Stimulated activated CD4-positive, alpha-beta T cell treated with anti-CD3 and anti-CD28 coated beads, Interleukin-15, amount 100 ng/mL, for 1 hour (primary cell): ENCODE measurements around the gene TBC1D22B.
"Not testable (repeated sequence)": the region's sequence is repeated elsewhere in the genome, so short reads cannot be mapped to it uniquely, and the experiment has no call there.

ENCODE experiments used
- DNase-seq, 2 donors: peaks; one replicate each; pipeline ENCODE4 v3.0.0-alpha.2; 2020; ENCODE audit warnings: low read depth in 1 of 2, low spot score in 1 of 2

Gene TBC1D22B

GRCh38 chr6:37265001-37265400 is 7.4 kb downstream of the TBC1D22B start:
- DNase-seq: no peak

GRCh38 chr6:37265860-37266259 is 8.3 kb downstream of the TBC1D22B start:
- no peak for DNase-seq

DNA sequence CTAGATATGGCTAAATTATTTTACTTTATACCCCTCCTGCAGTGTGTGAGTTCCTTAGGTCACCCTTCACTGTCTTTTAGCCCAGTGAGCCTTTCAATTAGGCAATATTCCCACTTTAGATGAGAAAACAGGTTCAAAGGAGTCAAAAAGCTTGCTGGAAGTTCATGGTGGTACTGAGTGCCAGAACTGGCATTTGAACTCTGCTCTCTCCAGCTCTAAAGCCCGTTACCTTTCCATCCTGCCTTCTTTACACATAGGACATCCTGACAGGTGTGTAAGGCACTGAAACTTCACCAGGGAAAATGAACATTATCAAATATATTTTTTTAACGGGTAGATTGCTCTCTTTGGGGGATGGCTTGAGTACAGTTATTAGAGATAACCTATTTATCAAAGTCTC is 11.5 kb downstream of the TBC1D22B start:
- DNase-seq: no peak

- no peak for DNase-seq
These were observed 15.4 kb downstream of the TBC1D22B start for GRCh38 chr6:37272834-37273566.

DNA sequence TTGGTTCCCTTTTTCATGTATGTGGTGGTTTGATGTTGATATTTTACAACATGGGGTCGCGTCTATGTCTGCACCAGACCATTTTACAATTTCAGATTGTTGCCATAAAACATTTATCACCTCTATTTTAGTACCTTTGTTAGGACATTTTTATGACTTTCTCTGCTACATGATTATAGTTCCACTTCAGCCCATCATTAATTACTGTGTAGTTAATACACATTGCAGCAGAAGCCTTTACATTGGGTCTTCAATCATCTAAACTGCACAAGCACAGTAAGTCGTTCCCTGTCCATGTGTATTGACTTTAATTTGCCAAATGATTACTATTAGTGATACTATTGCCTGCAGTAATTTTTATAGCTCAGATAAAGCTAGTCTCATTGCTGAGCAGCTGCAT is 16.1 kb downstream of the TBC1D22B start:
- DNase-seq: no peak

- no peak for DNase-seq
These were observed 17.8 kb downstream of the TBC1D22B start for GRCh38 chr6:37275350-37275749.

GRCh38 chr6:37277001-37277409 is 19.4 kb downstream of the TBC1D22B start:
- DNase-seq: no peak

DNA sequence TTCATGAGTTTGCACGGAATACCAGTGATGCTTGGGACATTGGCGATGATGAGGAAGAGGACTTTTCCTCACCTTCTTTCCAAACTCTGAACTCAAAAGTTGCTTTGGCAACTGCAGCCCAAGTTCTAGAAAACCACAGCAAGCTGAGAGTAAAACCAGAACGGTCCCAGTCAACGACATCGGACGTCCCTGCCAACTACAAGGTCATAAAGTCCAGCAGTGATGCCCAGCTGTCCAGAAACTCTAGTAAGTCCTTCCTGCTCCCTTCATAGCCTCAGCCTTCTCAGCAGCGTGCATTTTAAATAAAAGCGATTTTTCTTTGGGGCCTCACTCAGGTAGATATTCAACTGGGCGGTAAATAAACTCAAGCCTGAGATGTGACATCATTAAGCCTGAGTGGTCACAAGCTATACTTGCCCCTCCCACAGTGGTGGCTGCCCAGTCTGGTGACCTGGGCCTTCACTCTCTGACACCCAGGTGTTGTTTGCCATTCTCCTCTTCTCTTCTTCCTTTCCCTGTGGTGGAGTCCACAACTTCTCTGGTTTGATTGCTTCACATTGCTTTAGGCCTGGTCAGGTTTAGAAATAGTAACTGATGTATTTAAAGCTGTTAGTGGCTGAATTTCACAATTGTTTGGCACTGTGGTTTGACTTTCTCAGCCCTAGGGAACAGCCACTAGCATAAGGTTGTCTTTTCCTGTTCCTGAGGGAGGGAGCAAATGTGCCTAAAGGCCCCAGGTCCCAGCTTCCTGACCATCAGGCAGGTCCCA is 22.0 kb downstream of the TBC1D22B start:
- no peak for DNase-seq

- no peak for DNase-seq
These were observed 22.8 kb downstream of the TBC1D22B start for GRCh38 chr6:37280162-37280887.

- DNase-seq: no peak
These were observed 24.8 kb downstream of the TBC1D22B start for GRCh38 chr6:37282371-37282770.

- DNase-seq: no peak
These were observed 25.7 kb downstream of the TBC1D22B start for GRCh38 chr6:37283268-37283667.

- DNase-seq: no peak
These were observed 26.1 kb downstream of the TBC1D22B start for GRCh38 chr6:37283671-37284151.

DNA sequence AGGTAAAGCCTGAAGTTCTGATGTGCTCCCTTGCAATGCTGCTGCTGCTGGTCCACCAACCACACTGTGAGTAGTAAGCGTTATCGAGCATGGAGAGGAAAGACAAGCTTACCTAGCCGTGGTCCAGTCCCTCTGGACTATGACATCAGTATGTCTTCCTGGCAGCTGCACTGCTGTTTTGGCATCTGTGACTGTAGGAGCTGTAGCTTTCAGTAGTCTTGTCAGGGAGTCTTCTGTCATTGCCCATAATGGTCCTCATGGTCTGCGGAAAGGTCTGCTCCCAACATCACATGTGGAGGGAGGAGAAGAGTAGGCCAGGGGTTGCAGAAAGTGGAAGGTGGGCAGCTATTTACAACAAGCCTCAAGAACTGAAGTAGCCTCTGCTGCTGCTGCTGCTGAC is 27.2 kb downstream of the TBC1D22B start:
- DNase-seq: no peak

DNA sequence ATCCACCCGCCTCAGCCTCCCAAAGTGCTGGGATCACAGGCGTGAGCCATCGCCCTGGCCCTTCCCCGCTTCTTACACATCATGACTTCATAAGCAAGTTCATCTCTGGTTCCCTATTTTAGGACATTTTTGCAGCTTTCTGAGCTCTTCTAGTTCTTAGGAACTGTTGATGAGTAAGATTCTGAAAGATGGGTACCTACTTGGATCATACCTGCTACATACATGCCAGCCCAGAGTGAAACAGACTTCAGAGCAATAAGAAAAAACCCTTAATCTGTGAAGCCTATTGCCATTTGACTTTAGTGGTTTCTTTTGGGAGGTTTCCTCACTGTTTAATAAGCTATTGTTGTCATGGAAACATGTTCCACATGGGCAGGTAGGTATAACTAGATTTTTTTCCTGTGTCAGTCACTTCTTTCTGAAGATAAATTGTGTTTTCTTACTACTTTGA is 28.3 kb downstream of the TBC1D22B start:
- no peak for DNase-seq

DNA sequence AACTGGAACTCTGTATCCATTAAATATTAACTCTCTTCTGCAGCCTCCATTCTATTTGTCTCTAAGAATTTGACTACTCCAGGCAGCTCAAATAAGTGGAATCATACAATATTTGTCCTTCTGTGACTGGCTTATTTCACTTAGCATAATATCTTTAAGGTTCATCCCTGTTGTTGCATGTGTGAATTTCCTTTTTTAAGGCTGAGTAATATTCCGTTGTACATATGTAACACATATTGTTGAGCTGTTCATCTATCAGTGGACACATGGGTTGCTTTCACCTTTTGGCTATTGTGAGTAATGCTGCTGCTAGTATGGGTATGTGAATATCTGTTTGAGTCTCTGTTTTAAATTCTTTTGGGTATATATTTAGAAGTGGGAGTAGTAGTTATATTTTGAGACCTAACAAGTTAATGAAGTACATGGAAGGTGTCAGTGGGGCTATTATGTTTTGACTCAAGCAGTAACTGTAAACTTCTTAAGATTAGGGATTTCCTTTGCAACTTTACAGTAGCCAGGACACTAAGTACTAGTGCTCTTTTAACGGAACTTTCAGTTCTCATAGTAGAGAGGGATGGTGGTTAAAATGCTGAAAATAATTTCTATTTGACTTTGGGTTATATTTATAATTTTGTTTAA is 30.1 kb downstream of the TBC1D22B start:
- no peak for DNase-seq

- no peak for DNase-seq
These were observed 30.7 kb downstream of the TBC1D22B start for GRCh38 chr6:37288247-37288646.

DNA sequence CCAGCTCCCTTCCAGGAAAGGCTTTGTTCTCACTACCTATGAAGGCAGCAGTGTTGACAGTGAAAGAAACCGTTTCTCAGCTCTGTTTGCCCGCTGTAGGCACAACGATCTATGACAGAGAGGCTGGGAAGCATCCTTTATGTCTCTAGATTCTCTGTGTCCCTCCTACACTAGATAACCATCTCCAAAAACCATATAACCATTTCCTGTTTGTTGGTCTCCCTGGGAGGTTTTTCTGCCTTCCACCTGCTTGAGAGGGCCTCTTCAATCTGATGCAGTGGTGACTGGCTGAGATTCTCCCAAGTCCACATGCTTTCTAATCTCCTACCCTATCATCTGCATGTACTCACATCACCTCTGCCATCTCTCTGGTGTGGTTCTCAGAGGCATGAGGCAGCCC is 32.4 kb downstream of the TBC1D22B start:
- DNase-seq: no peak

DNA sequence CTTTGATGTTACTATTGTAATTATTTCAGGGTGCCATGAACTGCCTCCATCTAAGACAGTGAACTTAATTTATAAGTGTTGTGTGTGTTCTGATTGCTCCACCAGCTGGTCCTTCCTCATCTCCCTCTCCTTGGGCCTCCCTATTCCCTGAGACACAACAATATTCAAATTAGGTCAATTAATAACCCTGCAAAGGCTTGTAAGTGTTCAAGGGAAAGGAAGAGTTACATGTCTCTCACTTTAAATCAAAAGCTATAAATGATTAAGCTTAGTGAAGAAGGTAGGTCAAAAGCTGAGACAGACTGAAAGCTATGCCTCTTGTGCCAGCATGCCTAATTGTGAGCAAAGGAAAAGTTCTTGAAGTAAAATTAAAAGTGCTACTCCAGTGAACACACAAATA is 35.9 kb downstream of the TBC1D22B start:
- no peak for DNase-seq

GRCh38 chr6:37297637-37298036 is 40.1 kb downstream of the TBC1D22B start:
- not testable (repeated sequence) for DNase-seq

- DNase-seq: no peak
These were observed 41.4 kb downstream of the TBC1D22B start for GRCh38 chr6:37298958-37299357.

DNA sequence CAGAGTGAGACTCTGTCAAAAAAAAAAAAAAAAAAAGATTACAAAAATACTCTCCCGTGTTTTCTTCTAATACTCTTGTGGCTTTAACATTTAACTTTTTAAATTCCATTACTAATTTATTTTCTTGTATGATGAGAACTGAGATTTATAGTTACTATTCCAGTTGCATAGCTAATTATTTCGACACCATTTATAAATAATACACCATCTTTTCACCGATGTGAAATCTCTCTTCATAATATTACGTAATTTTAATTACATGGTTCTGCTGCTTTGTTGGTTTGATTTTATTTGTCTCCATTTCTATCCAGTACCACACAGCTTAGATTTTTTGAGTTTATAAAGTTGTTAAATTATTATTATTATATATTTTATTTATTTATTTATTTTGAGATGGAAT is 42.4 kb downstream of the TBC1D22B start:
- DNase-seq: no peak
